Kidney (tissue), 14 donors: ENCODE measurements around the gene ARHGEF11. TPM values are rescaled to one million over a fixed set of nuclear protein-coding genes. Genes with fewer than 3 reads are reported as not detected.

ENCODE experiments used
- DNase-seq, 5 donors: peaks; one replicate each; pipeline ENCODE4 v3.0.0-alpha.2; 2013 to 2020
- FAIRE-seq: peaks from 2 replicates; lab custom pipeline; 2012; peaks lifted over from hg19 to GRCh38; lab: Jason Lieb, UNC
- H3K27ac ChIP-seq, 2 donors: one replicate each; pipeline ENCODE4 v1.7.0; 2013; ENCODE audit warnings: low read depth in 2 of 2, low read length in 2 of 2, inconsistent platforms in 1 of 2
- H3K27me3 ChIP-seq: one replicate; pipeline ENCODE4 v1.7.1; 2013; ENCODE audit warnings: low read length, inconsistent platforms; ENCODE audit not compliant: control insufficient read depth, insufficient read depth
- H3K36me3 ChIP-seq, 3 donors: one replicate each; pipeline versions ENCODE4 v1.7.0 to v1.7.1; 2013; ENCODE audit warnings: low read length in 3 of 3, control low read depth in 1 of 3, inconsistent platforms in 1 of 3; ENCODE audit not compliant: insufficient read depth in 3 of 3, control insufficient read depth in 2 of 3
- H3K4me1 ChIP-seq, 3 donors: one replicate each; pipeline versions ENCODE4 v1.7.0 to v1.7.1; 2013; ENCODE audit warnings: low read length in 3 of 3, inconsistent platforms in 1 of 3, low read depth in 1 of 3; ENCODE audit not compliant: control insufficient read depth in 2 of 3, insufficient read depth in 2 of 3
- H3K4me3 ChIP-seq, 3 donors: one replicate each; pipeline versions ENCODE4 v1.7.0 to v1.8.1; 2013; ENCODE audit warnings: low read length in 3 of 3, control low read depth in 1 of 3, inconsistent platforms in 1 of 3
- H3K9ac ChIP-seq, 3 donors: one replicate each; pipeline versions ENCODE4 v1.7.0 to v1.7.1; 2013; ENCODE audit warnings: low read length in 3 of 3, control low read depth in 1 of 3, inconsistent platforms in 1 of 3
- H3K9me3 ChIP-seq, 3 donors: one replicate each; pipeline versions ENCODE4 v1.7.0 to v1.7.1; 2013; ENCODE audit warnings: low read length in 3 of 3, control low read depth in 1 of 3, inconsistent platforms in 1 of 3; ENCODE audit not compliant: control insufficient read depth in 2 of 3, insufficient read depth in 1 of 3
- intact Hi-C: fragments of 100-400 bp; cut with DNase I; formaldehyde crosslinking; loops from one replicate; pipeline ENCODE4 v1.11.1; 2022
- polyA plus RNA-seq: library from polyadenylated mRNA; stranded (reverse); fragments of 350-450 nt; fragmentation: Illumina TruSeq; extraction: RNeasy Lipid Tissue Mini Kit (QIAGEN cat#74804); gene quantifications from one replicate; pipeline ENCODE4 v1.2.3, GENCODE V29; 2014; ENCODE audit warnings: low read depth, low replicate concordance; ENCODE audit not compliant: insufficient read depth
- total RNA-seq: library from RNA; stranded (reverse); fragmentation: NEBNext Ultra II Directional; extraction: Animal tissue kit (Norgen Biotek cat#: 25700); gene quantifications from one replicate; pipeline ENCODE4 v1.2.1, GENCODE V29; 2021
- TF ChIP-seq, protein P1 (sequence below): IDR thresholded peaks from 3 replicates; pipeline ENCODE4 v1.5.1; 2012; ENCODE audit warnings: mild to moderate bottlenecking, moderate library complexity, borderline replicate concordance; ENCODE audit not compliant: insufficient read depth; ENCODE audit errors: extremely low read depth
- donor health status: control.
- donor health status: control.
- donor health status: control.
- donor health status: control.
- donor health status: control.
- donor health status: DM: yes; HTN: yes; CAD: no.
- donor health status: Normal renal cell carcinoma (clear cell type).

ARHGEF11 gene
- total and polyA plus RNA-seq, 2 donors from 2014 or later, result 8.8 to 36.4 TPM

DNA sequence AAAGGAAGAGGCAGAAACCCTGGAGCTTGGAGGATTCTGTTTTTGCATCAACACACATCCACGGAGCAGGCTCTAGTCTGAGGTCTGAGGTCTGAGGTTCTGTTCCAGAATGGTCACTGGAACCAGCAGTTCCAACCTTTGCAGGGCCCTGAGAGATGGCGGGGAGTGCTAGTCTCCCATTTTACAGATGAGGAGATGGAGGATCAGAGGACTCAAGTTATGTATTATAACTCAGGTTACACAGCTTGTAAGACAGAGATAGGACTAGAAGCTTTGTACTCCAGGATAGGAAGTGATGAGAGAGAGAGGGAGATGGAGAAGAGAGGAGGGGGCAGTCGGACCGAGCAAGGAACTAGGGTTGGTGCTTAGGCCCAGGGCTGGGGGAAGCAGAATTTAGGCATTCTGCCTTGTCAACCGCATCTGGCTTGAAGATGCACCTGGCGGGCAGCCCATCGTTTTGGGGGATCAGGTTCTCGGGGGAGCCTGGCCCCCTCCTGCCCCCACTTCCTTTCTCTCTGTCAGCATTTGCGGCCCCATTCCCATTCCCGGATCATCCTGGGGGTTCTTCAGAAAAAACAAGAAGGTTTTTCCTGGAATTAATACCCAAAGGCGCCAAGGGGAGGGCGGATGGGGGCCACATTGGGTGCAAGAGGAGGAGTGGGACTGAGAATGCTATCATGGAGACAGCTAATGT is 146.4 kb downstream of the ARHGEF11 start:
- TF ChIP-seq, protein P1, sequence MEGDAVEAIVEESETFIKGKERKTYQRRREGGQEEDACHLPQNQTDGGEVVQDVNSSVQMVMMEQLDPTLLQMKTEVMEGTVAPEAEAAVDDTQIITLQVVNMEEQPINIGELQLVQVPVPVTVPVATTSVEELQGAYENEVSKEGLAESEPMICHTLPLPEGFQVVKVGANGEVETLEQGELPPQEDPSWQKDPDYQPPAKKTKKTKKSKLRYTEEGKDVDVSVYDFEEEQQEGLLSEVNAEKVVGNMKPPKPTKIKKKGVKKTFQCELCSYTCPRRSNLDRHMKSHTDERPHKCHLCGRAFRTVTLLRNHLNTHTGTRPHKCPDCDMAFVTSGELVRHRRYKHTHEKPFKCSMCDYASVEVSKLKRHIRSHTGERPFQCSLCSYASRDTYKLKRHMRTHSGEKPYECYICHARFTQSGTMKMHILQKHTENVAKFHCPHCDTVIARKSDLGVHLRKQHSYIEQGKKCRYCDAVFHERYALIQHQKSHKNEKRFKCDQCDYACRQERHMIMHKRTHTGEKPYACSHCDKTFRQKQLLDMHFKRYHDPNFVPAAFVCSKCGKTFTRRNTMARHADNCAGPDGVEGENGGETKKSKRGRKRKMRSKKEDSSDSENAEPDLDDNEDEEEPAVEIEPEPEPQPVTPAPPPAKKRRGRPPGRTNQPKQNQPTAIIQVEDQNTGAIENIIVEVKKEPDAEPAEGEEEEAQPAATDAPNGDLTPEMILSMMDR, result no peak
- intact Hi-C loops, result no loop called here
- no peak overlapping the region for H3K9ac ChIP-seq
- no peak overlapping the region for H3K4me3 ChIP-seq
- no peaks in the 10 kb centered on the region for H3K27me3 ChIP-seq
- no peak for FAIRE-seq
- peaks cover 0 to 38% (median 4%) of the 10 kb centered on the region in 3 donors for H3K4me1 ChIP-seq
- H3K27ac ChIP-seq, result no peak overlapping the region
- peak in 1 of 5 donors; percentile 46 for DNase-seq
- no peaks in the 10 kb centered on the region for H3K9me3 ChIP-seq
- no peaks in the 10 kb centered on the region for H3K36me3 ChIP-seq

DNA sequence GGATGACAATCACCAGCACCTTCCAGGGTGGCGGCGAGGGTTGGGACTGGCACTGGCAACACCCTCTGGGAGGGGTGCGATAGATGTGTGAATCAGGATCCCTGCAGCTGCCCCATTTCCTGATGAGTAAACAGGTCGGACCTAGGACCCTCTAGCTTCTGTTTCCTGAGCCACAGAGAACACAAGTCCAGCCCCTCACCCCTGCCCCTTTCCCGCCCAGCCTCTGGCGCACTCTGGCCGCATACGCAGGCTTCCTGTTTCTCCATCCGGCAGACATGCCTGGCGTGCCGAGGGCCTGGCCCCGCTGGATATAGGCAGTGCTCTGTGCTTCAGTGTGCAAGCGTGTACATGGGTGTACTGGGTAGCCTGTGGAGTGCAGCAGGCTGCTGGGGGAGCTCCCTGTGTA is 147.4 kb downstream of the ARHGEF11 start:
- no peaks in the 10 kb centered on the region for H3K36me3 ChIP-seq
- H3K4me1 ChIP-seq, result peaks cover 0 to 31% (median 4%) of the 10 kb centered on the region in 3 donors
- FAIRE-seq, result no peak
- intact Hi-C loops, result no loop called here
- TF ChIP-seq, protein P1, result no peak
- peak overlapping the region in 2 of 3 donors; percentile 4 to 21 for H3K4me3 ChIP-seq
- peak; percentile 78 to 93 (median 80) for DNase-seq
- no peaks in the 10 kb centered on the region for H3K27me3 ChIP-seq
- H3K27ac ChIP-seq, result peak overlapping the region; percentile 63 to 88
- no peaks in the 10 kb centered on the region for H3K9me3 ChIP-seq
- H3K9ac ChIP-seq, result no peak overlapping the region

- FAIRE-seq (no peak), DNase-seq (peak in 1 of 5 donors; percentile 55)
- no peaks in the 10 kb centered on the region for H3K27me3 ChIP-seq
- H3K9ac ChIP-seq, result no peak overlapping the region
- H3K9me3 ChIP-seq, result no peaks in the 10 kb centered on the region
- intact Hi-C loops, result no loop called here
- TF ChIP-seq, protein P1, result no peak
- peak overlapping the region; percentile 63 to 88 for H3K27ac ChIP-seq
- peak overlapping the region in 1 of 3 donors; percentile 21 for H3K4me3 ChIP-seq
- H3K36me3 ChIP-seq, result no peaks in the 10 kb centered on the region
- peaks cover 0 to 27% (median 4%) of the 10 kb centered on the region in 3 donors for H3K4me1 ChIP-seq
These were observed 148.3 kb downstream of the ARHGEF11 start for GRCh38 chr1:156897078-156897825.
